GM18517 (cell line): Measurements from ENCODE around the gene CC2D2A.
A peak's percentile ranks its signal among the peaks of the same experiment; 100 is the strongest.

Experiments used
- ATAC-seq: cut with Tn5 transposase; IDR thresholded peaks from one replicate; pipeline ENCODE4 v1.9.1; 2021; ENCODE audit warnings: mild to moderate bottlenecking, moderate library complexity; ENCODE audit not compliant: unreplicated experiment

The CC2D2A gene

GRCh38 chr4:15636818-15637217 is 167.1 kb downstream of the CC2D2A start:
- no peak for ATAC-seq

GRCh38 chr4:15638418-15638817 is 168.7 kb downstream of the CC2D2A start:
- ATAC-seq, result no peak

- peak; percentile 54 for ATAC-seq
Measured at GRCh38 chr4:15648600-15648999, 178.9 kb downstream of the CC2D2A start.

GRCh38 chr4:15649914-15650545 is 180.3 kb downstream of the CC2D2A start:
- ATAC-seq, result peak; percentile 56
